HTR-8/SVneo (cell line): ENCODE measurements around the gene RHOB.
"Not testable (repeated sequence)": the region's sequence is repeated elsewhere in the genome, so short reads cannot be mapped to it uniquely, and the experiment has no call there.

Experiments used
- DNase-seq: peaks from one replicate; pipeline ENCODE4 v3.0.0; 2011; ENCODE audit warnings: low spot score, mixed read lengths; ENCODE audit not compliant: insufficient read length
- FAIRE-seq: peaks from 2 replicates; lab custom pipeline; 2011; peaks lifted over from hg19 to GRCh38; lab: Jason Lieb, UNC

Gene RHOB

GRCh38 chr2:20451341-20451740, 4.5 kb downstream of the RHOB start:
- no peak for DNase-seq
- FAIRE-seq, result no peak

- FAIRE-seq (no peak), DNase-seq (no peak)
Observed at GRCh38 chr2:20451761-20452499, 5.1 kb downstream of the RHOB start.

GRCh38 chr2:20452551-20452950, 5.7 kb downstream of the RHOB start:
- FAIRE-seq (no peak), DNase-seq (peak; percentile 65)

- DNase-seq (no peak), FAIRE-seq (no peak)
Observed at GRCh38 chr2:20453087-20453486, 6.2 kb downstream of the RHOB start.

- no peak for FAIRE-seq
- DNase-seq, result no peak
Observed at GRCh38 chr2:20454036-20454981, 7.4 kb downstream of the RHOB start.

- DNase-seq, result no peak
- no peak for FAIRE-seq
Observed at GRCh38 chr2:20455076-20455587, 8.3 kb downstream of the RHOB start.

GRCh38 chr2:20456116-20456571, 9.3 kb downstream of the RHOB start:
- FAIRE-seq (no peak), DNase-seq (no peak)

- DNase-seq (no peak), FAIRE-seq (peak; percentile 36)
Observed at GRCh38 chr2:20456636-20457426, 10.0 kb downstream of the RHOB start.

- FAIRE-seq (no peak), DNase-seq (no peak)
Observed at GRCh38 chr2:20457661-20458630, 11.1 kb downstream of the RHOB start.

GRCh38 chr2:20458737-20459484, 12.0 kb downstream of the RHOB start:
- DNase-seq, FAIRE-seq: not testable (repeated sequence)

GRCh38 chr2:20465716-20466394, 19.0 kb downstream of the RHOB start:
- FAIRE-seq, result no peak
- DNase-seq, result no peak

GRCh38 chr2:20467789-20468548, 21.1 kb downstream of the RHOB start:
- FAIRE-seq (no peak), DNase-seq (no peak)

GRCh38 chr2:20468549-20469500, 22.0 kb downstream of the RHOB start:
- DNase-seq, result no peak
- no peak for FAIRE-seq

GRCh38 chr2:20469595-20469994, 22.7 kb downstream of the RHOB start:
- DNase-seq, result no peak
- no peak for FAIRE-seq

GRCh38 chr2:20470211-20470610, 23.3 kb downstream of the RHOB start:
- DNase-seq (no peak), FAIRE-seq (no peak)

- FAIRE-seq (no peak), DNase-seq (no peak)
Observed at GRCh38 chr2:20471148-20471547, 24.3 kb downstream of the RHOB start.
